SK-N-MC (cell line): ENCODE measurements around the gene CEP290.

Source experiments
- EZH2 ChIP-seq: fragments of 200-600 bp; sonication (generic); IDR thresholded peaks from one replicate; pipeline ENCODE4 v1.6.1; 2017; ENCODE audit warnings: antibody characterized with exemption
- FOXP2 ChIP-seq: optimal IDR thresholded peaks from 2 replicates; pipeline ENCODE3; 2011; ENCODE audit warnings: mild to moderate bottlenecking, moderate library complexity; ENCODE audit not compliant: insufficient read depth; ENCODE audit errors: extremely low read length, control extremely low read depth
- POLR2AphosphoS5 ChIP-seq: IDR thresholded peaks from 2 replicates; pipeline ENCODE4 v1.6.1; 2012; ENCODE audit warnings: mild to moderate bottlenecking, low read depth, low read length, borderline replicate concordance

GRCh38 chr12:88175544-88175943 is 33.7 kb upstream of the CEP290 start:
- TF ChIP-seq POLR2AphosphoS5 (no peak), EZH2 (no peak), FOXP2 (no peak)
